ENCODE data around the gene ARRB2. TPM values are rescaled to one million over a fixed set of nuclear protein-coding genes. Genes with fewer than 3 reads are reported as not detected.
"Not testable (repeated sequence)": the region's sequence is repeated elsewhere in the genome, so short reads cannot be mapped to it uniquely, and the experiment has no call there.

Gene ARRB2
- total RNA-seq, 1 donor from 2014 or later: 47.4 TPM

DNA sequence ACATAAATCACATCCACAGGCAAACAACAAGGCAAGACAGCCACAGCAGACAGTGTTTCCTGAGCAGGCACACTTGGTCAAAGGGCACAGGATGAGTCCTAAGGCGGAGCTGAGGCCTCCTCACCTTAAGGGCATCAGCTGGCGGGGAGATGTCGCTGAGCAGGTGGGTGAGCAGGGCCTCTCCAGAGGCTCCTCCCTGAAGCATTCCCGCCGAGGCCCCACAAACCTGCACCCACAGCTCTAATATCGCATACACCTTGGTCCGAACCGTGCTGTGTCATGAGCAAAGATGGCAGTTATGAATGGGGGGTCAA lies 35.8 kb upstream of the ARRB2 start:
- H3K4me3 Mint-ChIP-seq: no peak overlapping the region
- TF ChIP-seq, protein P1, sequence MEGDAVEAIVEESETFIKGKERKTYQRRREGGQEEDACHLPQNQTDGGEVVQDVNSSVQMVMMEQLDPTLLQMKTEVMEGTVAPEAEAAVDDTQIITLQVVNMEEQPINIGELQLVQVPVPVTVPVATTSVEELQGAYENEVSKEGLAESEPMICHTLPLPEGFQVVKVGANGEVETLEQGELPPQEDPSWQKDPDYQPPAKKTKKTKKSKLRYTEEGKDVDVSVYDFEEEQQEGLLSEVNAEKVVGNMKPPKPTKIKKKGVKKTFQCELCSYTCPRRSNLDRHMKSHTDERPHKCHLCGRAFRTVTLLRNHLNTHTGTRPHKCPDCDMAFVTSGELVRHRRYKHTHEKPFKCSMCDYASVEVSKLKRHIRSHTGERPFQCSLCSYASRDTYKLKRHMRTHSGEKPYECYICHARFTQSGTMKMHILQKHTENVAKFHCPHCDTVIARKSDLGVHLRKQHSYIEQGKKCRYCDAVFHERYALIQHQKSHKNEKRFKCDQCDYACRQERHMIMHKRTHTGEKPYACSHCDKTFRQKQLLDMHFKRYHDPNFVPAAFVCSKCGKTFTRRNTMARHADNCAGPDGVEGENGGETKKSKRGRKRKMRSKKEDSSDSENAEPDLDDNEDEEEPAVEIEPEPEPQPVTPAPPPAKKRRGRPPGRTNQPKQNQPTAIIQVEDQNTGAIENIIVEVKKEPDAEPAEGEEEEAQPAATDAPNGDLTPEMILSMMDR (conservative IDR thresholded peaks at IDR 0.05): no peak

DNA sequence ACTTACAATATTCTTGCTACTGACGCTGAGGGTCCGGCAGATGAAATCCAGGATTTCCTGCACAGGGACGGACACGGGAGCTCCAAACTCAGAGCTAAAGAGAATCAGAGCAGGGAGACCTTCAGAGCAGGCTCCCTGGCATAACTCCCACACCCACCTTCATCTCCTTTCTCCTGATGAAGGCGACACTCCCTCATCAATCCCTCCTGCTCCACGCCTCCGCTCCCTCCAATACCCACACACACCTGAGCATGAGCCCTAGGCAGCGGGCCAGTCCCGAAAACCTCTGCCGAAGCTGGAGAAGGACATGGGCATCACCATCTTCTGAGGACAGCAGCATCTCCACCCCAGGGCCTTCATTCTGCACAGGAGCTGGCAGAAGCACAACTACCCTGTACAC lies 34.6 kb upstream of the ARRB2 start:
- H3K4me3 Mint-ChIP-seq: no peak overlapping the region
- H3K4me1 Mint-ChIP-seq (ENCODE audit: unreplicated experiment): no peaks in the 10 kb centered on the region

More for the DNA sequence above, 35.8 kb upstream of the ARRB2 start:
- Mint-ChIP-seq H3K27ac (no peak overlapping the region), H3K27me3 (no peaks in the 10 kb centered on the region), H3K9me3 (no peaks in the 10 kb centered on the region), H3K4me1 (ENCODE audit: unreplicated experiment) (no peaks in the 10 kb centered on the region), H3K36me3 (peaks cover 12% of the 10 kb centered on the region)
- no peak for DNase-seq (ENCODE audit: extremely low spot score, unreplicated experiment)

DNA sequence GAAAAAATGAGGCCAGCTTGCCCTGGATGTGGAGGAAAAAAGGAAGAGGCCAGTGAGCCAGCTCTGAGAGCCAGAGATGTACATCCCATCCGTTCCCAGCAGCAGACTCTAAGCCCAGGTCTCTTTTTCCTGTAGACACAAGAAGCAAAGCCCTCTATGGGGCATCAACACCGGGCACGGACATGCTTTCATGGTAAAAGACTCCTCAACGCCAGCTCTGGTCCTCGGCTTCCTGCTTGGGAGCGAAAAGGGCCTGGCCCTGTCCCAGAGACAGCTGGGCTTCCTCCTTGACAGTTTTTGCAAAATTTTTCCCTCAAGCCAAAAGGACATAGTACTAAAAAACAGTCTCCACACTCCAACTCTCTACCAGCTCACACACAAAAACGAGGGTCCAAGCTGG lies 33.6 kb upstream of the ARRB2 start:
- no peaks in the 10 kb centered on the region for H3K4me1 Mint-ChIP-seq (ENCODE audit: unreplicated experiment)
- no peak overlapping the region for H3K4me3 Mint-ChIP-seq
- no peaks in the 10 kb centered on the region for H3K9me3 Mint-ChIP-seq
- H3K36me3 Mint-ChIP-seq: peaks cover 15% of the 10 kb centered on the region
- no peak overlapping the region for H3K27ac Mint-ChIP-seq
- no peaks in the 10 kb centered on the region for H3K27me3 Mint-ChIP-seq
- DNase-seq (ENCODE audit: extremely low spot score, unreplicated experiment): no peak
- TF ChIP-seq, protein P1 (conservative IDR thresholded peaks at IDR 0.05): no peak

More for the DNA sequence above, 34.6 kb upstream of the ARRB2 start:
- no peak for DNase-seq (ENCODE audit: extremely low spot score, unreplicated experiment)
- peaks cover 18% of the 10 kb centered on the region for H3K36me3 Mint-ChIP-seq
- H3K27ac Mint-ChIP-seq: no peak overlapping the region
- no peaks in the 10 kb centered on the region for H3K9me3 Mint-ChIP-seq
- H3K27me3 Mint-ChIP-seq: no peaks in the 10 kb centered on the region
- TF ChIP-seq, protein P1 (conservative IDR thresholded peaks at IDR 0.05): no peak

DNA sequence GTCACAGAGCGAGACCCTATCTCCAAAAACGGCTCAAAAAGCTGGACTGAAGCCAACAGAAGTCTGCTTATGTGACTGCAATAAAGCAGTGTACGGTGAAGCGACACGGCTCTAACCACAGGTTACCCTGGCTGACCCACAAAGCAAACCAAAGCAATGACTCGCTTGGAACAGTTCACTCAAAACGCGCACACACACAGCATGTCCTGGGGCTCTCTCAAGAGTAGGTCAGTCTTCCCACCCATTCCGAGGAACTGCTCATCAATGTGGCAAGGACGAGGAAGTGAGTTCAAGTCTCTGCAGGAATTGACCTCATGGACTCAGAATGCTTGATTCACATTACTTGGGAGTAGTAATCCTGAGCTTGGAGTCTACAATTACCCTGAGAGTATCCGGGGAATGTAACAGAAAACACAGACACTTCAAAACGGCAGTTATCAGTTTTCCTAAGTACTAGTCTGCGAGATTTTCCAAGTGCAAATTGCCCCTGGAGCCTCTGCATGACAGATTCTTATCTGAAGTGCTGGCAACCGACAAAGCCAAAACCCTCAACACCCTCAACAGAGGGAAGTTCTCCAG lies 31.9 kb upstream of the ARRB2 start:
- Mint-ChIP-seq H3K27ac (no peak overlapping the region), H3K27me3 (no peaks in the 10 kb centered on the region), H3K4me3 (no peak overlapping the region)

DNA sequence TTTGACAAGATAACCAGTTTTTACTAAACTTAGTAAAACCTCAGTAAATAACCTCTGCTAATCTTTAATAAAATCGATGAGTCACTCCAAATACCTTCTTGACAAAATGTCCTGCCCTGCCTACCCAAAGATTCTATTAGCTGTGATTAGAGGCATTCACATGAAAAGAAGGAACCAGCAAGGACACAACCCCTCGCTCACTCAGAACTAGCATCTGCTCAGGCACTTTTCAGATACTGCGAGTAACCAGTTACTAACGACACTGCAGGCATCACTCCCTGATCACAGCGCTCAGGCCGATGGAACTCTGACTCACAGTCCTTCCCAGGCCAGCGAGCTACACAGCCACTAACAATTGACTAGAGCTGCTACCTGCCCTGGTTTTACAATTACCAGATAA lies 30.8 kb upstream of the ARRB2 start:
- peaks cover 33% of the 10 kb centered on the region for H3K36me3 Mint-ChIP-seq
- H3K27ac Mint-ChIP-seq: peak overlapping the region; percentile 63
- no peaks in the 10 kb centered on the region for H3K4me1 Mint-ChIP-seq (ENCODE audit: unreplicated experiment)
- H3K9me3 Mint-ChIP-seq: no peaks in the 10 kb centered on the region
- no peak for DNase-seq (ENCODE audit: extremely low spot score, unreplicated experiment)
- TF ChIP-seq, protein P1 (conservative IDR thresholded peaks at IDR 0.05): no peak
- no peak overlapping the region for H3K4me3 Mint-ChIP-seq
- no peaks in the 10 kb centered on the region for H3K27me3 Mint-ChIP-seq

More for the DNA sequence above, 31.9 kb upstream of the ARRB2 start:
- no peak for DNase-seq (ENCODE audit: extremely low spot score, unreplicated experiment)
- TF ChIP-seq, protein P1 (conservative IDR thresholded peaks at IDR 0.05): no peak
- no peaks in the 10 kb centered on the region for H3K4me1 Mint-ChIP-seq (ENCODE audit: unreplicated experiment)
- no peaks in the 10 kb centered on the region for H3K9me3 Mint-ChIP-seq
- H3K36me3 Mint-ChIP-seq: peaks cover 26% of the 10 kb centered on the region

DNA sequence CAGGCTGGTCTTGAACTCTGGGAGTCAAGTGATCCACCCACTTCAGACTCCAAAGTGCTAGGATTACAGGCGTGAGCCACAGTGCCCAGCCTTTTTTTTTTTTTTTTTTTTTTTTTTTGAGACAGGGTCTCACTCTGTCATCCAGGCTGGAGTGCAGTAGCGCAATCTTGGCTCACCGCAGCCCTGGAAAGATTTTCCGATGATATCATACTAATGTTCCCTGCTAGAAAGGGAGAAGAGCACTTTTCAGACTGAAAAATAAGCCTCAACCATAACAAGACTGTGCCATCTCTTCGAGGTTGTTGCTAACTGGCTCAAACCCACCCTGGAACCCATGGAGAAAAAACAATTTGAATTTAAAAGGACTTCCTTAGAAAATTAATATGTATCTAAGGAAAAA lies 26.7 kb upstream of the ARRB2 start:
- not testable (repeated sequence) for H3K9me3 Mint-ChIP-seq; DNase-seq (ENCODE audit: extremely low spot score, unreplicated experiment); H3K27ac Mint-ChIP-seq; H3K4me1 Mint-ChIP-seq (ENCODE audit: unreplicated experiment); H3K27me3 Mint-ChIP-seq; H3K4me3 Mint-ChIP-seq
- peaks cover 56% of the 10 kb centered on the region for H3K36me3 Mint-ChIP-seq

DNA sequence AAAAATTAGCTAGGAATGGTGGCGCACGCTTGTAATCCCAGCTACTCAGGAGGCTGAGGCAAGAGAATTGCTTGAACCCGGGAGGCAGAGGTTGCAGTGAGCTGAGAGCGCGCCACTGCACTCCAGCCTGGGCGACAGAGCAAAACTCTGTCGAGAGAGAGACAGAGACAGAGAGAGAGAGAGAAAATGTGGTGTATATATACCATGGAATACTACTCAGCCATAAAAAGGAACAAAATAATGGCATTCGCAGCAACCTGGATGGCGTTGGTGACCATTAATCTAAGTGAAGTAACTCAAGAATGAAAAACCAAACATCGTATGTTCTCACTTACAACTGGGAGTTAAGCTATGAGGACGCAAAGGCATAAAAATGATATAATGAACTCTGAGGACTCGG lies 20.6 kb upstream of the ARRB2 start:
- H3K27me3 Mint-ChIP-seq; H3K4me1 Mint-ChIP-seq (ENCODE audit: unreplicated experiment); H3K27ac Mint-ChIP-seq; H3K4me3 Mint-ChIP-seq; DNase-seq (ENCODE audit: extremely low spot score, unreplicated experiment); H3K9me3 Mint-ChIP-seq: not testable (repeated sequence)
- peaks cover 60% of the 10 kb centered on the region for H3K36me3 Mint-ChIP-seq

Measured in type B pancreatic cell (in vitro differentiated cells).